HG03045 (cell line): Measurements from ENCODE around the gene MRGPRD.

Experiments
- ATAC-seq: cut with Tn5 transposase; IDR thresholded peaks from one replicate; pipeline ENCODE4 v1.9.1; 2021; ENCODE audit warnings: mild to moderate bottlenecking, moderate library complexity; ENCODE audit not compliant: unreplicated experiment

MRGPRD gene

GRCh38 chr11:68970921-68971636 is 9.7 kb downstream of the MRGPRD start:
- ATAC-seq, result no peak

GRCh38 chr11:68969386-68969785 is 11.4 kb downstream of the MRGPRD start:
- no peak for ATAC-seq

DNA sequence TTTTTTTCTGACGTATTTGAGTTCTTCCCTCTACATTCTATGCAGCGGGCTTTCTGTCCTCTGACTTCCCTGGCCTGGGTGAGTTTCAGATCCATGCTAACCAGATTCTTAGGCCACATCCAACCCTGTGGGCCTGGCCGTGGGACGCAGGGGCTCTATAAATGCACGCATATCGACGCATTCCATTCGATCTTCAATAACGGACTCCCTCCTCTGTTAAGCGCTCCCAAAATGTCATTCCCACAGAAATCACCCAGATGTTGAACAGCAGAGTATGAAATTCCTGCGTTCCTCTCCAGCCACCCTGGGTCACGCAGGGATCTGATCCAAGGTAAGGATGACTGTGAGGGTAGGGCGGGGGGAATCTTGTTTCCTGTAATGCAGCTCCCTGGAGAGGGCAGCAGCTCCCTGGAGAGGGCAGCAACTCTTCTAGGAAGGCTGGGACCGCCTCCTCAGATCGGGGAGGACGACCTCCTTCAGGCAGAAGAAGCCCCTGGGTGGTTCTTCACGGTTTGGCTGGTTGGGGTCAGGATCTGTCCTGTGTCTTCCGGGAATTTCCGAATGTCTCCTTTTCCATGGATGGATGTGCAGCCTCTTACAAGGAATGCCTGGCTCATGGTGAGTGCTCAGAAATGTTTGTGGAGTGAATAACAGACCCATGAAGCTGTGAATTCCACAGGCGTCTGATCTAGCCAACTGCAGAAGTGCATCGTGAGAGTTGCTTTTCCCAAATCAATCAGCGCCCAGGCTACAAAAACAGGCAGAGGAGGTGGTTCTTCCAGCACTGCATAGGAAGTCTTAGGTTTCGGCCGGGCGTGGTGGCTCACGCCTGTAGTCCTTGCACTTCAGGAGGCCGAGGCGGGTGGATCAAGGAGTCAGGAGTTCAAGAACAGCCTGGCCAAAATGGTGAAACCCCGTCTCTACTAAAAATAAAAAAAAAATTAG is 12.2 kb downstream of the MRGPRD start:
- no peak for ATAC-seq

DNA sequence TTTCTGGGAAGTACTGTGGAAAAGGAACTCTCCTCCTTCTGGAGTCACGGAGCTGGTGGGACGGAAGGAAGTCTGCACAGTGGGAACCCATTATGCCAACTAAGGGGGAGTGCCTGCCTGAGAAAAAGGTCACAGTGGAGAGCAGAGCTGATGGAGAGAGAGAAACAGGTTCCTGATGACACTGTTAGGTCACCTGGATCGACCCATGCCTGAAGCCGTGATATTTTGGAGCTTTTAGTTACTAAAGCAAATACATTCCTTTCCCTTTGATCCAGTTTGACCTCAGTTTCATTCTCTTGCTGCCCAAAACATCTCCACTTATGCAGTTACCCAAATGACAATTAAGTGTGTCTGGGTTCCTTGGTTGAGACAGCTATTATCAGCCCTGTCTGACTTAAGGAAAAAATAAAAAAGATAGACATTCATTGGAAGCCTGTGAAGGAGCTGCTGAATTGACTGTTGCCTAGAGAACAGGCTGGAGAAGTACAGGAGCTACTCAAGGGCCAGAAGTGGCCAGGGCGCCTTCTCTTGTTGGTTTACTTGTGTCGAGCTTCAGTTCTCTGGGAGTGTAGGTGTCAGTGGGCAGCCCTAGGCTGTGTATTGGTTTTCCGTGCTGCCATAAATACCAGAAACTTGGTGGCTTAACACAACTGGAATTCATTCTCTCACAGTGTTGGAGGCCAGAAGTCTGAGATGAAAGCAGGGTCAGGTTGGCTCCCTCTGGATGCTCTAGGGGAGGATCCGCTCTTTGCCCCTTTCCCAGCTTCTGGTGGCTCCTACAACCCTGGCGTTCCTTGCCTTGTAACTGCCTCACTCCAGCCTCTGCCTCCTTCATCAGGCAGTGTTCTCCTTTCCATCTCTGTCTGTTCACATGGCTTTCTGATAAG is 13.6 kb downstream of the MRGPRD start:
- no peak for ATAC-seq

DNA sequence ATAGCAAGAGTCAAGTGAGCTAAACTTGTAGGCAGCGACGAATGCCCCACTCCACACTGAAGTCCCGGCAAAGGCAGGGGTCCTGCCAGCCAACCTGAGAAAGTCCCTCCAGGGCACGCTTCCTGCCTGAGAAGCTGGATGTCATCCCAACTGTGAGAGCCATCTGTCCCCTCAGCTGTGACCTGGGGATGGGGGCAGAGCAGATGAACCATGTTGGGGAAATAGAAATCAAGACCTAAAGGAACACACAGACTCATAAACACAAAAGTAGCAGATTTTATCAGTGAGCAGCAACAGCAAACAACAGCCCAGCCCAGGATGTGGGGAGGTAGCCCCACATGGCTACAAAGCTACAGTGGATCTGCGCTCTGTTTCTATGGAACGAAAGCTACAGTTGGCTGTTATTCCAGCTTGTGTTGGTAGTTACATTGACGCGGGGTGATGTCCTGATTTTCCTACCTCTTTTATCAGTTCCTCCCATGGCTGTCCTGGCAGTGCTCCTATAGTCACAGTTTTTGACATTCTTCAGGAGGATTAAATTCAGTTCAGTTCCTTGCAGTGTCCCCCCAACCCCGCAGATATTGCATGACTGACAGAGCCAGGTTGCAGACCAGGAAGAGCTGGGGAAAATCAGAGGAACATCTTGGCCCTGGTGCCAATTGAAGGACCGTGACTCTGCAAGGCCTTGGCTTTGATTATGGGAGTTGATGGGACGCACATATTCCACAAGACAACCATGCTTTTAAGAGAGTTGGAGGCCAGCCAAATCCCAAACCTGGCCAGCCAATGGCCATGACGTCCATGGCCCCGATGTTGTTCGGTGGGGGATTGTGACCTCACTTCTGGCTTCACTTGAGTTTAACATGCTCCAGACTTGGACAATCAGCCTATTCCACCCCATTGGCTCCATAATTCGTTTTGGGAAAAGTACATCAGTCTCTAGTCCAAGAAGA is 14.6 kb downstream of the MRGPRD start:
- ATAC-seq, result no peak

GRCh38 chr11:68963779-68964178 is 17.0 kb downstream of the MRGPRD start:
- ATAC-seq, result no peak

DNA sequence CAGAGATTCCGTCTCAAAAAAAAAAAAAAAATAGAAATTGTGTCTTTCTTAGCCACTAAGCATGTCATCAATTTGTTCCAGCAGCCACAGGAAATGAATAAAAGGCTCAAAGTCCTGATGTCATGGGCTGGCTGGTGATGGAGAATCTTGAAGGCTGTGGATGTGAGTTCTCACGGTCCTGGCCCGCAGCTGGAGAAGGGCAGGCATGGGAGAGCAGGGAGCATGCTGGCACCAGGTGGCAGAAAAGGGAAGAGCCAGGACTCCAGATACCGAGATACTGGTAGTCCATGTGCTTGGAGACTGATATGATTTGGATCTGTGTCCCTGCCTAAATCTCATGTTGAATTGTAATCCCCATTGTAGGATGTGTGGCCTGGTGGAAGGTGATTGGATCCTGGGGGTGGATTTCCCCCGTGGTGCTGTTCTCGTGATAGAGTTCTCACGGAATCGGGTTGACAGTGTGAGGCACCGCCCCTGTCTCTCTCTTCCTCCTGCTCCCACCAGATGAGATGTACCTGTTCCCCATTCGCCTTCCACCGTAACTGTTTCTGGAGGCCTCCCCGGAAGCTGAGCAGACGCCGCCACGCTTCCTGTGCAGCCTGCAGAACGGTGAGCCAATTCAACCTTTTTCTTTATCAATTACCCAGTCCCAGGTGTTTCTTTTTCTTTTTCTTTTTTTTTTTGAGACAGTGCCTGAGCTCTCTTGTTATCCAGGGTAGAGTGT is 18.1 kb downstream of the MRGPRD start:
- ATAC-seq, result no peak

GRCh38 chr11:68961245-68961644 is 19.5 kb downstream of the MRGPRD start:
- no peak for ATAC-seq

GRCh38 chr11:68960294-68961071 is 20.3 kb downstream of the MRGPRD start:
- no peak for ATAC-seq

DNA sequence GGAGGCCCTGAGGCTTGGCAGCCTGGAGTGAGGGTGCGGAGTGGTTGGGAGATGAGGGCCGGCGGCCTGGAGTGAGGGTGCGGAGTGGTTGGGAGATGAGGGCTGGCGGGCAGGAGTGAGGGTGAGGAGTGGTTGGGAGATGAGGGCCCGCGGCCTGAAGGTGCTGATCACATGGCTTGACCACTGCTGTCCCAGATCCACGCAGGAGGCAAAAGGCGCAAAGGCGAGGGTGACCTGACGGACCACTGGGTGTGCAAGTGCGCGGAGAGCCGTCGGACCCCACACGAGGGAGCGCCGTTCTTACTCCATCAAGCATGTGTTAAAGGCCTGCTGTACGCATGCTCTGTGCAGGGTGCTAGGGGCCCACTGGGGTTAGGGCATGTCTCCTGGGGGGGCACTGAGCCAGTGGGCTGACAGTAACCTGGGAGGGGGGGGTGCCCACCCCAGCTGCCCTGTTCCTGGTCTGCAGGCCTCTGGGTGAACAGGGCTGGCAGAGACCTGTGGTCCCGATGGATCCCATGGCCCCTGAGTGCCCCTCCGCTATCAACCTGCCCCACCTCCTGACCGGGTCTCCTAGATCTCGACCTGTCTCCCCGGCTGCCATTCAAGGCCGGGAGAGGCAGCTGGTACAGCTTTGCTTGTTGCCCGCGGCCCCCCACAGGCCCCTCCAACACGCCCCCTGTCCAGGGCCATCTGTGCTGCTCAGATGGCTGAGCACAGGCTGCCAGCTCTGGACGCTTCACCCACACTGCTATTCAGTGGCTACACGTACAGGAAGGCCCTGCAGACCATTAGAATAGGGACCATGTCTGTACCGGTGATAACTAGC is 21.1 kb downstream of the MRGPRD start:
- ATAC-seq, result no peak

- no peak for ATAC-seq
Measured at GRCh38 chr11:68958211-68958610, 22.6 kb downstream of the MRGPRD start.

- no peak for ATAC-seq
Measured at GRCh38 chr11:68956547-68957254, 24.1 kb downstream of the MRGPRD start.

DNA sequence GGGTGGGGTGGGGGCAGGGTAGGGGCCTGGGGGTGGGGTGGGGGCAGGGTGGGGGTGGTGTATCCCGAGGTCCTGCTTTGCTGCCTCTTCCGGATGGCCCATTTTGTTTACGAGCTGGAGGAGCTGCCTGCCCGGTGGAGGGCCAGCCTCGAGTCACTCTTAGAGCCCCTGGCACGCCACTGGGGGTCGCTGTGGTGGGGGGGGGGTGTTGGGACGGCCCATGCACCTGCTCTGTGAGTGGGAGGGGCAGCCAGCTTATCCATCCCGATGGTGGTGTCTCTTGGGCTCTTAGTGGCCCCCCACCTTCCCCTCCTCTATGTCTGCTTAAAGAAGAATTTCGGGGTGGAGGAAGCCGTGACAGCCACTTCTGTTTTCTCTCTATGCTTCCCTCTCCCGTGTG is 24.6 kb downstream of the MRGPRD start:
- no peak for ATAC-seq

- no peak for ATAC-seq
Measured at GRCh38 chr11:68955607-68955958, 25.2 kb downstream of the MRGPRD start.

- ATAC-seq, result no peak
Measured at GRCh38 chr11:68954836-68955606, 25.8 kb downstream of the MRGPRD start.

DNA sequence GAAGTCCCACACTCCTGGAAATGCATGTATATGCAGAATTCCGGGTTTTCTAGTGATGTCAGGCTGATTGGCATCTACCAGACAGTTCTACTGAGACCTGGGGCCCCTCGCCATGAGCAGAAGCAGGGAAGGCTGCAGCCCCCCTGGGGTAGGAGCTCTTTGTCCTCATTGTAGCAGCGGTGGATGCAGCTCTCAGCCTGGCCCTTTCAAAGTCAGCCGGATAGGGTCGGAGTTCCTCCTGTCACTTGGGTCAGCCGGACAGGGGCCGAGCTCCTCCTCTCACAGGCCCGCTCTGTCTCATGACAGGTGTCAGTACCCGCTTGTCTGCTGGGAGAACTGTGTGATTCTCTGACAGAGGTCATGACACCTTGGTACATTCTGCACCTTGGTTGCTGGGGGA is 30.0 kb downstream of the MRGPRD start:
- no peak for ATAC-seq
